ENCODE results near the gene AP5S1. TPM values are rescaled to one million over a fixed set of nuclear protein-coding genes. Genes with fewer than 3 reads are reported as not detected.

Gene AP5S1
- total and polyA plus RNA-seq, 2 of the 13 experiments (the other 11 are each of a cell fraction or from before 2014, with no cell fraction given) = 7.9 to 23.2 TPM

DNA sequence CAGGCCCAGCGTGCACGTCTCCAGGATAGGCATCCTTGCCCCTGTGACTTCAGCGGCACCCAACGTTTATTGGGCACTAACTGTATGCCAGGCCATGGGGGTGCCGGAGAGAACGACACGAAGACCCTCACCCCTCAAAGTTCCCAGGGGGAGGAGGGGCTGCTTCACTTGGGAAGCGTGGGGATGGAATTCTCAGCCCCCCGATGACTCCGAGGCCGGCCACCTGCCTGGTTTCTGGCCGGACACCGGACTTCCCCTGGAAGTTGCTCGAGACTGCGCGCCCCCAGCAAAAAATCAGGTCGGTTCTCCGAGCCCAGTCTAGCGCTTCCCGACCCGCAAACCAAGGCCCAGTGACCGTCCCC, 26.0 kb downstream of the AP5S1 start (continued):
- TF ChIP-seq, protein P1, sequence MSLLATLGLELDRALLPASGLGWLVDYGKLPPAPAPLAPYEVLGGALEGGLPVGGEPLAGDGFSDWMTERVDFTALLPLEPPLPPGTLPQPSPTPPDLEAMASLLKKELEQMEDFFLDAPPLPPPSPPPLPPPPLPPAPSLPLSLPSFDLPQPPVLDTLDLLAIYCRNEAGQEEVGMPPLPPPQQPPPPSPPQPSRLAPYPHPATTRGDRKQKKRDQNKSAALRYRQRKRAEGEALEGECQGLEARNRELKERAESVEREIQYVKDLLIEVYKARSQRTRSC (CRISPR knock-in tag; IDR thresholded peaks at IDR 0.05; ENCODE audit: low read depth) = no peak
- TF ChIP-seq SOX6 (IDR thresholded peaks at IDR 0.05) = no peak
- 0 out of 2 replicates have a peak, but pooled peaks have one; percentile 6 for TF ChIP-seq SOX6 (CRISPR knock-in tag; IDR thresholded peaks at IDR 0.05)
- peak; percentile 73; the same call in 1 of the 2 replicates for TF ChIP-seq ZNF619 (CRISPR knock-in tag; IDR thresholded peaks at IDR 0.05)
- no peak for TF ChIP-seq KAT2B (IDR thresholded peaks at IDR 0.05; ENCODE audit: borderline replicate concordance, low read depth, low read length)
- TF ChIP-seq ZNF776 (CRISPR knock-in tag; IDR thresholded peaks at IDR 0.05) = 0 out of 2 replicates have a peak, but pooled peaks have one; percentile 8
- no peak for TF ChIP-seq KDM6A (CRISPR knock-in tag; IDR thresholded peaks at IDR 0.05; ENCODE audit: low read depth)
- TF ChIP-seq, protein P2, sequence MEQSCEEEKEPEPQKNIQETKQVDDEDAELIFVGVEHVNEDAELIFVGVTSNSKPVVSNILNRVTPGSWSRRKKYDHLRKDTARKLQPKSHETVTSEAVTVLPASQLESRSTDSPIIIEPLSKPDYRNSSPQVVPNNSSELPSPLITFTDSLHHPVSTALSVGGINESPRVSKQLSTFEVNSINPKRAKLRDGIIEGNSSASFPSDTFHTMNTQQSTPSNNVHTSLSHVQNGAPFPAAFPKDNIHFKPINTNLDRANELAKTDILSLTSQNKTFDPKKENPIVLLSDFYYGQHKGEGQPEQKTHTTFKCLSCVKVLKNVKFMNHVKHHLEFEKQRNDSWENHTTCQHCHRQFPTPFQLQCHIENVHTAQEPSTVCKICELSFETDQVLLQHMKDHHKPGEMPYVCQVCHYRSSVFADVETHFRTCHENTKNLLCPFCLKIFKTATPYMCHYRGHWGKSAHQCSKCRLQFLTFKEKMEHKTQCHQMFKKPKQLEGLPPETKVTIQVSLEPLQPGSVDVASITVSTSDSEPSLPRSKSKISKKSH (CRISPR knock-in tag; IDR thresholded peaks at IDR 0.05; ENCODE audit: borderline replicate concordance) = 0 out of 2 replicates have a peak, but pooled peaks have one; percentile 1
- no peak for TF ChIP-seq MAFG (CRISPR knock-in tag; IDR thresholded peaks at IDR 0.05)
- no peak for TF ChIP-seq ZFP36L1 (CRISPR knock-in tag; IDR thresholded peaks at IDR 0.05)
- no peak for TF ChIP-seq ZBTB49 (CRISPR knock-in tag; IDR thresholded peaks at IDR 0.05; ENCODE audit: borderline replicate concordance)
- TF ChIP-seq ZNF30 (CRISPR knock-in tag; IDR thresholded peaks at IDR 0.05) = peak; percentile 87
- no peak for TF ChIP-seq MIXL1 (CRISPR knock-in tag; IDR thresholded peaks at IDR 0.05)
- TF ChIP-seq ZNF674 (CRISPR knock-in tag; IDR thresholded peaks at IDR 0.05; ENCODE audit: low read depth) = 0 out of 2 replicates have a peak, but pooled peaks have one; percentile 19
- TF ChIP-seq ZNF337 (CRISPR knock-in tag; IDR thresholded peaks at IDR 0.05; ENCODE audit: borderline replicate concordance, low read depth) = no peak
- TF ChIP-seq IKZF4 (CRISPR knock-in tag; IDR thresholded peaks at IDR 0.05; ENCODE audit: borderline replicate concordance, low read depth, not compliant biosample characterization) = peak; percentile 80
- TF ChIP-seq, protein P3, sequence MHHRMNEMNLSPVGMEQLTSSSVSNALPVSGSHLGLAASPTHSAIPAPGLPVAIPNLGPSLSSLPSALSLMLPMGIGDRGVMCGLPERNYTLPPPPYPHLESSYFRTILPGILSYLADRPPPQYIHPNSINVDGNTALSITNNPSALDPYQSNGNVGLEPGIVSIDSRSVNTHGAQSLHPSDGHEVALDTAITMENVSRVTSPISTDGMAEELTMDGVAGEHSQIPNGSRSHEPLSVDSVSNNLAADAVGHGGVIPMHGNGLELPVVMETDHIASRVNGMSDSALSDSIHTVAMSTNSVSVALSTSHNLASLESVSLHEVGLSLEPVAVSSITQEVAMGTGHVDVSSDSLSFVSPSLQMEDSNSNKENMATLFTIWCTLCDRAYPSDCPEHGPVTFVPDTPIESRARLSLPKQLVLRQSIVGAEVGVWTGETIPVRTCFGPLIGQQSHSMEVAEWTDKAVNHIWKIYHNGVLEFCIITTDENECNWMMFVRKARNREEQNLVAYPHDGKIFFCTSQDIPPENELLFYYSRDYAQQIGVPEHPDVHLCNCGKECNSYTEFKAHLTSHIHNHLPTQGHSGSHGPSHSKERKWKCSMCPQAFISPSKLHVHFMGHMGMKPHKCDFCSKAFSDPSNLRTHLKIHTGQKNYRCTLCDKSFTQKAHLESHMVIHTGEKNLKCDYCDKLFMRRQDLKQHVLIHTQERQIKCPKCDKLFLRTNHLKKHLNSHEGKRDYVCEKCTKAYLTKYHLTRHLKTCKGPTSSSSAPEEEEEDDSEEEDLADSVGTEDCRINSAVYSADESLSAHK (CRISPR knock-in tag; IDR thresholded peaks at IDR 0.05; ENCODE audit: borderline replicate concordance) = no peak; the same call in 1 of the 2 replicates
- no peak for TF ChIP-seq SIX1 (CRISPR knock-in tag; IDR thresholded peaks at IDR 0.05; ENCODE audit: borderline replicate concordance)
- no peak; the same call in 1 of the 2 replicates for TF ChIP-seq ZNF205 (CRISPR knock-in tag; IDR thresholded peaks at IDR 0.05)
- peak; percentile 32; the same call in 1 of the 2 replicates for TF ChIP-seq MIER3 (CRISPR knock-in tag; IDR thresholded peaks at IDR 0.05; ENCODE audit: borderline replicate concordance)
- no peak for TF ChIP-seq TBX3 (IDR thresholded peaks at IDR 0.05; ENCODE audit: borderline replicate concordance)
- 0 out of 2 replicates have a peak, but pooled peaks have one; percentile 74 for TF ChIP-seq ATRX (CRISPR knock-in tag; IDR thresholded peaks at IDR 0.05; ENCODE audit: borderline replicate concordance)
- TF ChIP-seq SIN3B (IDR thresholded peaks at IDR 0.05; ENCODE audit: low read length) = 0 out of 2 replicates have a peak, but pooled peaks have one; percentile 9
- TF ChIP-seq NKX3-1 (CRISPR knock-in tag; IDR thresholded peaks at IDR 0.05) = peak; percentile 97
- TF ChIP-seq ZNF766 (CRISPR knock-in tag; IDR thresholded peaks at IDR 0.05; ENCODE audit: borderline replicate concordance) = no peak

Measured in HepG2 (cell line).